GM21447 (cell line): ENCODE measurements around the gene SLC7A4.
A peak's percentile ranks its signal among the peaks of the same experiment; 100 is the strongest.
"Not testable (repeated sequence)": the region's sequence is repeated elsewhere in the genome, so short reads cannot be mapped to it uniquely, and the experiment has no call there.

Source experiments
- ATAC-seq: cut with Tn5 transposase; IDR thresholded peaks from one replicate; pipeline ENCODE4 v1.9.1; 2021; ENCODE audit not compliant: unreplicated experiment

Gene SLC7A4

GRCh38 chr22:21064917-21065864 lies 32.8 kb upstream of the SLC7A4 start:
- no peak for ATAC-seq

DNA sequence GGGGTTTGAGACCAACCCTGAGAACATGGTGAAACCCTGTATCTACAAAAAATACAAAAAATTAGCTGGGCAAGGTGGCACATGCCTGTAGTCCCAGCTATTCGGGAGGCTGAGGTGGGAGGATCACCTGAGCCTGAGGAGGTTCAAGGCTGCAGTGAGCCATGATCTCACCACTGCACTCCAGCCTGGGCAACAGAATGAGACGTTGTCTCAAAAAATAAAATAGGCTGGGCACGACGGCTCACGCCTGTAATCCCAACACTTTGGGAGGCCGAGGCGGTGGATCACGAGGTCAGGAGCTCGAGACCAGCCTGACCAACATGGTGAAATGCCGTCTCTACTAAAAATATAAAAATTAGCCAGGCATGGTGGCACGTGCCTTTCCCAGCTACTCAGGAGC lies 32.1 kb upstream of the SLC7A4 start:
- not testable (repeated sequence) for ATAC-seq

DNA sequence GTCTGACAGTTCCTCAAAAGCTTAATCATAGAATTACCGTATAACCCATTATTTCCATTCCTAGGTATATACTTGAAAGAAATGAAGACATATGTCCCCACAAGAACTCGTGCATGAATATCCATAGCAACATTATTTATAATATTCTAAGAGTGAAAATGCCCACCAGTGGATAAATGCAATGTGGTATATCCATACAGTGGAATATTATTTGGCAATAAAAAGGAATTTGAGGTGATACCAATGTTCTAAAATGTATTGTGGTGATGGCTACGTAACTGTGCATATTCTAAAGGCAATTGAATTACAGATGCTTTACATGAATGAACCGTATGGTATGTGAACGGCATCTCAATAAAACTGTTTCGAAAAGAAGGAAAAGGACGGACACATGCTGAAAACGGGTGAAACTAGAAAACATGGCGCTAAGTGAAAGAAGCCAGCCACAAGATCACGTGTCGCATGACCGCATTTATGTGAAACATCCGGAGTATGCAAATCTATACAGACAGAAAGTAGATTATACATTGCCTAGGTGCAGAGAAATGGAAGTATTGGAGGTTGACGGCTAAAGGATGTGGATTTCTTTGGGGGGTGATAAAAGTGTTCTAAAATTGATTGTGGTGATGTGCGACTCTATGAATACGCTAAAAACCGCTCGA lies 29.4 kb upstream of the SLC7A4 start:
- ATAC-seq, result not testable (repeated sequence)

DNA sequence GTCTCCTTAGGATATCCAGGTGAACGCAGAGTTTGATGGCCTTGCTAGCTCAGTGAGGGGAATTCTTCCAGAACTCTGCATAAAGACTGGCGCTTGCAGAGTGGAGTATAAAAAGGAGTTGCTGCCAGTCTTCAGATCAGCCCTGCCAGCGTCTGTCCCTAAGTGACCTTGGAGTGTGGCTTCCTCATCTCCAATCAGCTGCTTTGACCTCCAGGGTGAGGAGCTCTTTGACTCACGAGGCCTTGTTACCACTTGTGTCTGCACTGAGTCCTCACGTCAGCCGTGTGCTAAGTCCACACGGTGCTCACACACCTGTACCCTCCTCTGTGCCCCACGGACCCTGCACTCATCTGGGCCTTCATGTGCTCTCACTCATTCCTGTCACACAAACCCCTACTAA lies 28.0 kb upstream of the SLC7A4 start:
- not testable (repeated sequence) for ATAC-seq

- no peak for ATAC-seq
These were observed 23.5 kb upstream of the SLC7A4 start for GRCh38 chr22:21055880-21056319.

GRCh38 chr22:21055564-21055834 lies 23.1 kb upstream of the SLC7A4 start:
- no peak for ATAC-seq

DNA sequence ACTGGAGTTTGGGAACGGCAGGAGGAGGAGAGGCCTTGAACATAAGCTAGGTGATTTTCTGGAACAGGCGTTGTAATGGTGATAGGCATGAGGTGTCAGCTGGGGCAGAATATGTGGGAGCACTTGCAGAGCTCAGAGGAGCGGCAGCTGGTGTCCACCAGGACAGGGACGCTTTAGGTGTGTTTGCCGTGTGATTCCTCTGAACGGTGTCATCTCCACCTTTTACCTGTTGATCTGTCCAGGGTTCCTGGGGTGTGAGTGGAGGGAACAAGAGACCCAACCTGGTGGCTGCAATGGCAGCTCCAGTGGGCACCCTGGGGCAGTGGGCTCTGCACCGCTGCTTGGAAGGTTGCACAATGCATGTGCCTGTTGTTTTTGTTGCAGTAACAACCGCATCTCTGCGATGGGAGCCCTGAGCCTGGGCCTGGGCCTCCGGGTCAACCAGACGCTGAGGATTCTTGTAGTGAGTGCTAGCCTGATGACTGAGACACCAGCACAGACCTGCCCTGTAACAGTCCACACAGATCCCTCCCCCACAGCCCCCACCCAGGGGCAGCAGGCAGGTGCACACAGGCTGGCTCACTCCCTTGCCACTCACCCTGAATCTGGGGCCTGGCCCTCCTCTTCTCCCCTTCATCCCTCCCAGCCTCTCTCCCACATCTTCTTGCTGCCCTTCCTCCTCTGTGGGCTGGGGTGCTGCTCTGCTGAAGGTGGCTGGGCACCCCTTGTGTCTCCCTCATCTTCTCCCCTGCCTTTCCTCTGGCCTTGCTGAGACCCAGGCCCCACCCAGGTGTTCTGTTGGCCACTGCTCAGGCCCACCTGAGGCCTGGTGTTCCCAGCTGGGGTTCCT lies 22.6 kb upstream of the SLC7A4 start:
- no peak for ATAC-seq

GRCh38 chr22:21054046-21054713 lies 21.8 kb upstream of the SLC7A4 start:
- no peak for ATAC-seq

DNA sequence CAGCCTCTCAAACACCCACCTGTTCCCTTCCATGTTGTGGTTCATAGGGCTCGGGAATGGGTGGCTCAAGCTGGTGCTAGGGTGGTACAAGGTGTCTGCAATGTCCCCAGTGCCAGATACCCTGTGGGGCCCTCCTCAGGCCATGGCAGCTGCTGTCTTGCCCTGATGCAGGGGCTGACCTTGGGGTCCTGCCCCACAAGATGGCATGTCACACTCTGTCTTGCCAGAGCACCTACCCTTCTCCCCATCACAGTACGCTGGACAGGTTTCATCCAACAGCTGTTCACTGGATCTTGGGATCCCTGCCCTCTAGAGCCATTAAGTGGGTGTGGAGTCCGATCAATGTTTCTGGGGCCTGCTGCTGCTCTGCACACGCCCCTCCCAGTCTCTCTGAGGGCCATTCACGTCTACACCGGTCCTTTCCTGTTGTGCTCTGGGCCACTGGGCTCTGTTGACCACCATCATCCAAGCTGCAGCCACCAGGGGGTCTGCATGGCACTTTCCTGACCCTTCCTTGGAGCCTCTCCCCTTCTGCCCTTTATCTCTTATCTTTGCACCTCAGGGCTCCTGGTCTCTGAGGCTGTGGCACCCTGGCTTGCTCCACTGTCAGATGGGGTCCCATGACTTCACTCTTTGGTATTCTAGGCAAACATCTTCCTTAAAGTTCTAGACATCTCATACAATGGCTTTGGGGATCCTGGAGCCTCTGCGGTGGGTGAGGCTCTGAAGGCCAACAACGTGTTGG lies 20.5 kb upstream of the SLC7A4 start:
- no peak for ATAC-seq

GRCh38 chr22:21051831-21052400 lies 19.6 kb upstream of the SLC7A4 start:
- no peak for ATAC-seq

DNA sequence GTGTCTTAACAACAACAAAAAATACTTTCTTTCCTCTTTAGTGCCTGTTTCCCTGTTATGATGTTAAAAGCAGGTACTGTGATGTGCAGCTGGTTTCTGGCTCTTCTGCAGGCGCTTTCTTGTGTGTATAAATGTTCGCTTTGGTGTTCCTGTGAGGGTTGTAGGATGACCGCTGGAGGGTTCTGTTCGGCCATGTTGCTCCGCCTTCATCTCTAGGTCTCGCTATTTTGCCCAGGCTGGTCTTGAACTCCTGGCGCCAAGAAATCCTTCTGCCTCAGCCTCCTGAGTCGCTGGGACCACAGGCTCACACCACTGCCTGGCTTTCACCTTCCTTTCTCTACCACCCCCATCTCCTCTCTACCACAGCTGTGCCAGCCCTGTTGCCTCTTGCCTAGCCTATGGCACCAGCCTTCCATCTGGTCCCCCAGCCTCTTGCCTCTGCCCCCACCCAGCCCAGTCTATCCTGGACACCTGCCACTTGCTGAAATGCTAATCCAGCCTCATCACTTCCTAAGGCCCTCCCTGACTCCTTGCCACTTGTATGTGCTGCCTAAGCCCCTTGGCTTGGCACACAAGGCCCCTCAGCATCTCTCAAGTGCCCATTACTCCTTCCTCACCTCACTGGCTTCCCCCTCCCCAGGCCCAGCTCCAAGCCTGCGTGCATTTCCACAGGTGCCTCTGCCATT lies 18.9 kb upstream of the SLC7A4 start:
- ATAC-seq, result no peak

- not testable (repeated sequence) for ATAC-seq
These were observed 16.6 kb upstream of the SLC7A4 start for GRCh38 chr22:21048965-21049364.

GRCh38 chr22:21048448-21048847 lies 16.1 kb upstream of the SLC7A4 start:
- ATAC-seq, result not testable (repeated sequence)

DNA sequence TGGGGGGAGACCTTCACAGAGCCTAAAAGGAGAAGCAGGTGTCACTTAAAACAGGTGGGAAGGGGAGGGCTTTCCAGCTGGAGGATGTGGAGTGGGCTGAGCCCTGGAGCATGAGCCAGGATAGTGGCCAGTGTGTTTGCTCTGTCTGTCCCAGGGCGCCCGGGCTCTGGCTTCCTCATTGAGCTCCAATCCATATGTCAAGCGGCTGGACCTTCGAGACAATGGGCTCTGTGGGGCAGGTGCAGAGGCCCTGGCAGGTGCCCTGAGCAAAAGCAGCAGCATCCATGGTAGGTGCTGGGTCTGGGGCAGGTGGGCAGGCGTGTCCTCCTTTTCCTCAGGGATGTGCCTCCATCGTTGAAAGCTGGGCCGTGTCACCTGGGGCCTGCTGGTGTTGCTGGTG lies 15.4 kb upstream of the SLC7A4 start:
- no peak for ATAC-seq

DNA sequence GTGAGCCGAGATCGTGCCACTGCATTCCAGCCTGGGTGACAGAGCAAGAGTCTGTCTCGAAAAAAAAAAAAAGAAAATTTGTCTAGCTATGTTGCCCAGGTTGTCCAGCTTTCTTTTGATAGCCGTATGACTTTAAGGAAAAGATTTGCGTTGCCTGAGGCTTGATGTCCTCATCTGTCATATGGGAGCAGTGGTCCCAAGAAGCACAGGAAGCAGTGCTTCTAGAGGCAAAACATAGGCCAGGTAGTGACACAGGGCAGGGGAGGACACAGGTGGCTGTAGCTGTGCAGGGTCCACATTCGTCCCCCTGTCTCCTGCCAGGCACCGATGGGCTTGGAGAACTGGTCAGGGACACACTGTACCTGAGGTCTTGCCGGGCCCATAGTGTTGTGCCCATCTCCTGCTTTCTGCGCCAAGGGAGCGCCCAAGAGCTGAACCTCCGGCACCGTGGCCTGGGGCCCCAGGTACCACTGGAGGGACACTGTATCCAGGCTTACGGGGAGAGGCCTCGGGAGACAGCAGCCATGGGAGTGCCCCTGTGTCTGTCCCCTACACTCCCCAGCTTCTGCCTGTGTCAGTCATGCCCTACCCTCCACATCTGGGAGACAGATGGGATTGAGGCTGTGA lies 14.8 kb upstream of the SLC7A4 start:
- no peak for ATAC-seq

- ATAC-seq, result peak; percentile 60
These were observed 13.4 kb upstream of the SLC7A4 start, which contains the start of gene LRRC74B for GRCh38 chr22:21045585-21046294. TSS of gene LRRC74B (plus strand) at chr22:21045946. CDS start at chr22:21045987, 41 bp downstream.

GRCh38 chr22:21044931-21045584 lies 12.7 kb upstream of the SLC7A4 start:
- no peak for ATAC-seq
